Stimulated activated CD8-positive, alpha-beta memory T cell treated with anti-CD3 and anti-CD28 coated beads, Interleukin-4, amount 100 ng/mL, for 1 hour (primary cell): Measurements from ENCODE around the gene TMEM259.

Experiments used
- DNase-seq, 2 donors: peaks; one replicate each; pipeline ENCODE4 v3.0.0-alpha.2; 2020; ENCODE audit warnings: low read depth in 2 of 2, low spot score in 1 of 2

Gene TMEM259

GRCh38 chr19:964116-964520, 56.8 kb downstream of the TMEM259 start:
- no peak for DNase-seq

- DNase-seq: no peak
Measured at GRCh38 chr19:963486-963951, 57.4 kb downstream of the TMEM259 start.

- no peak for DNase-seq
Measured at GRCh38 chr19:962683-963400, 58.1 kb downstream of the TMEM259 start.

- no peak for DNase-seq
Measured at GRCh38 chr19:961866-962620, 58.9 kb downstream of the TMEM259 start.

GRCh38 chr19:960601-960938, 60.4 kb downstream of the TMEM259 start:
- no peak for DNase-seq

- no peak for DNase-seq
Measured at GRCh38 chr19:960020-960419, 60.9 kb downstream of the TMEM259 start.
